Measurements from ENCODE around the gene DYDC1.
"Not testable (repeated sequence)": the region's sequence is repeated elsewhere in the genome, so short reads cannot be mapped to it uniquely, and the experiment has no call there.

The DYDC1 gene

DNA sequence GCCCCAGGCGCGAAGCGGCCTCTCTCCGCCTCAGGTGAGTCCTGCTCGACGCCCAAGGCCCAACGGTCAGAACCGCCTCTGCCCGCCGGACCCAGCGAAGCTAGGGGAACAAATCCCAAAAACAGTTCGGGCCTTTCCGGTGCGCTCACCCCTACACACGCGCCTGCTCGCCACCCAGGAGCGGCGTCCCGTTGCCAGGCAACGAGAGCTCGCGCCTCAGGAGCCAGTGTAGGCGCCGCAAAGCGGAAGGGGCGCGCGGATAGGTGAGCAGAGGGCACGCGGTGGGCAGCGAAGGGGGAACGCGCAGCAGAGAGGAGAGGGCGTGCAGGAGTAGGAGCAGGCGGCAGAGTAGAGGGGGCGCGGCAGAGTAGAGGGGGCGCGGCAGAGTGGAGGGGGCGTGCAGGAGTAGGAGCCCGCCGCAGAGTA lies at the start of gene DYDC1, which contains the start of gene DYDC2:
TSS of gene DYDC1 (minus strand) at position 193 of the 426 bp plus-strand sequence. CDS start 4,154 bp downstream, outside the sequence.
TSS of gene DYDC2 (plus strand) at position 219 of the 426 bp plus-strand sequence. CDS start 5,663 bp downstream, outside the sequence.
- peak; percentile 31 for DNase-seq

DNA sequence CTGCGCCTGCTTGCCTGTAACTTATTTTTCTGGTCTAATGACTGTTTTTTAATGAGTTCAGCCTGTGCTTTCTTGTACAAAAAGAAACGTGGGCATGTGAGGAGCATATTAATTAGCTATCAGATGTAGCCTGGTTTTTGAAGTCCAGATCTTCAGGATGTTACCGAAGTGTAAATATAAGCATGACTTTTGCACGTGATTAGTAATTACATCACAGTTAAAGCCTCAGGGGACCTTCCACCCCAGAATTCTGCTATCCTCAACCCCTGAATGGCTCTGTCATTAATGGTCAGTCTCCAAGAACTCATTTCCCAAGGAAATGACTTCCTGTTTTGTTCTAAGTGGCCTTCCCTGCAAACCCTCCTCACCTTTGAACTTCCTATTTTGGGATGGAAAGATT lies 49.6 kb upstream of the DYDC1 start:
- DNase-seq = no peak

DNA sequence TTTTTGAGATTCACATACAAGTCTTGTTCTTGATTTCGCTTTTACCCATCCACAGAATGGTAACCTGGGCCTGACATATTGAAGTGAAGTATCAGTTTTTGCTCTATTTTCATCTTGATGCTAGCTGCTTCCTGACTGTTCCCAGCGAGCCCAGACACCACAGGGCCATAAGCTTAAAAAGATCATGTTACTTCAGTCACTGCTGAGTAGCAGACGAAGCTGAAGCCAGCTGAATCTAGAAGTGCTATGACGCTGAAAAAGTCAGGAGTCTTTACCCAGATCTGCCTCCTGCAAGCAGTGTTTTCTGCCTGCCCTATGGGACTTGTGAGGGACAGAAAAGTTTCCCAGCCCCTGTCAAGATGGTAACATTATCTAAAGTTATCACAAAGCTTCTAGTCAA lies 49.1 kb upstream of the DYDC1 start:
- DNase-seq = no peak

DNA sequence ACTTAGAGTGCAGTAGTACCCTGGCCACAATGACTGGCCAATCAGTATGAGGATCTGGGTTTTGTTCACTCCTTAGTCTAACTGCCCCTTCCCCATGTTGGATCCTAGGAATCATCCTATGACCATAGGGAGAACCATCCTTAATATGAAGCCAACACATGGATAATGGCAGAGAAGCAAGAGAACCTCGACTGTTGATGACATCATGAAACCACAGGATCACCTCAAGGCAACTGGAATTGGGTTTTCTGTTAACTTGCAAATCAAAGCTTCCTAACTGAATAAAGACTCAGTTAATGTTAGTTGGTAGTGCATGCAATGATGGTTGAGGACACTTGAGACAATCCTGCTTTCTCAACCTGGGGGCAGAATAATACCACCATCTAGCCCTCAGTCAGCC lies 48.5 kb upstream of the DYDC1 start:
- no peak for DNase-seq

DNA sequence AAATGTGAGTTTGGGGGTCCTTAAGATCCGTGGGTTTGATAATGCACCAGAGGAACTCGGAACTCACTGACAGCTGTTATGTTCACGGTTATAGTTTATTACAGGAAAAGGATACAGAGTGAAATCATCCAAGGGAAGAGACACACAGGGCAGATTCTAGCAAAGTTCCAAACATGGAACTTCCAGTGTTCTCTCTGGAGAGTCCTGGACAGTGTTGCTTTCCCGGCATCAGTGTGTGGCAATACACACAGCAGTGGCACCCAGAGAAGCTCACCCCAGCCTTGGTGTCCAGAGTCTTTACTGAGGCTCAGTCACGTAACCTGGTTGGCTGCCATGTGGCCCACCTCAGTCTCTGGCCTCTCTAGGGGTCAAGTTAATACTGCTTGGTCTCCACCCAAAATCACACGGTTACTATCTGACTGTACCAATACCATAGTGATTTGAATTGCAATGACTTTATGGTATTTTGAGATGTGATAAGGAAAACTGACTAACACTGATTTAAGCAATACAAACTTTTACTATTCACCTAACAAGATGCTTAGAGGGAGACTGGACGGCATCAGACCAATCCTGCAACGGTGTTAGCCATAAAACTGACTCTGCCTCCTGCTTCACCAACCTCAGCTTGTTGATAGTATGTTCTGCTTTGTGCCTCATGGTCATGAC lies 43.7 kb upstream of the DYDC1 start:
- no peak for DNase-seq

DNA sequence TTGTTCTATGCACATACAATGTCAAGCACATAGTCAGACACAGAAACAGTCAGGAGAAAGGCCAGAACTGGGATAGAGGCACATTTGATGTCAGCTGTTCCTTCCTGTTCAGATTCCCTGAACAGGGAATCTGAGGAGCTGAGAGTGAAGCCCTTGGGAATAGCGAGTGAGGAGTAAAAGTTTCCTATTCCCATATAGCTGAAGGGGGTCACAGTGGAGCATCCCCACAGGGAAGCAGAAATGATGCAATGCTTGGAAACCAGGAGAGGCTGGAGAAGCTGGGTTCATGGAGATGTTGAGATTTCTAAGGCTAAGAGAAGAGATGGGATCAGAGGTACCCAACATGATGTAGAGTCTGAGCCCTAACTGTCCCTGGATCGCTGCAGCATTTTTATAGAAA lies 40.5 kb upstream of the DYDC1 start:
- no peak for DNase-seq

DNA sequence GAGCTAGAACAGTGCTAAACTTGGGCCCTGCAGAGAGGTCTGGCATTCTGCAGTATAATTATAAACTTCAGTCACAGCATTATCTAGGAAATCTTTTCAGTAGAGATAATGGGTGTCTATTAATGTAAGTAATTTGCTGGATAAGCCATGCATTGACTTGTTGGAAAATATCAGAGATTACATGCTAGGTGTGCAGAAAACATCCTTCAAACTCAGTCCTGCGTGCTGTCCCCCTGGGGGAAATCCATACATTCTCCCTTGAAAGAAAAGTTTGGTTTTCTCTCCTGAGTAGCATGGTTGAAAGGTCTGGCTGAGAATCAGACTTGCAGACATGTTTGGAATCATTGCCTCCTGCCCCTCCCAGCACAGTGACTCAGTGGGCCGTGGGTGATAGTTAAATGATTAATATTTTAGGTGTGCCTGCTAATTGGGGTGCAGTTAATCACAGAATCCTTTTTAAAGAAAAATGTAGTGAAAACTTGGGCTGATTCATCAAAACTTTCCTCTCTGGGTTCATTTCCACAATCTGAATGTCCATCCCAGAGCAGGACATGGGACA lies 37.9 kb upstream of the DYDC1 start:
- DNase-seq = no peak

DNA sequence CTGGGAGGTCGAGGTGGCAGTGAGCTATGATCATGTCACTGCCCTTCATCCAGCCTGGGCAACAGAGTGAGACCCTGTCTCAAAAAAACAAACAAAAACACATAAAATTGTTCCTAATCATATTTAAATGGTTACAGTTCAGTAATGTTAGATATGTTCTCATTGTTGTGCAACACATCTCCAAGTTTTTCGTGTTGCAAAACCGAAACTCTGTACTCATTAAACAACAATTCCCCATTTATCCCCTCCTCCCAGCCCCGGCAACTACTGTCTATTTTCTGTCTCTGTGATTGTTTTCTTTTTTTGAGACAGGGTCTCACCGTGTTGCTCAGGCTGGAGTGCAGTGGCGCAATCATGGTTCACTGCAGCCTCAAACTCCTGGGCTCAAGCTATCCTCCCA lies 35.7 kb upstream of the DYDC1 start:
- DNase-seq = no peak

DNA sequence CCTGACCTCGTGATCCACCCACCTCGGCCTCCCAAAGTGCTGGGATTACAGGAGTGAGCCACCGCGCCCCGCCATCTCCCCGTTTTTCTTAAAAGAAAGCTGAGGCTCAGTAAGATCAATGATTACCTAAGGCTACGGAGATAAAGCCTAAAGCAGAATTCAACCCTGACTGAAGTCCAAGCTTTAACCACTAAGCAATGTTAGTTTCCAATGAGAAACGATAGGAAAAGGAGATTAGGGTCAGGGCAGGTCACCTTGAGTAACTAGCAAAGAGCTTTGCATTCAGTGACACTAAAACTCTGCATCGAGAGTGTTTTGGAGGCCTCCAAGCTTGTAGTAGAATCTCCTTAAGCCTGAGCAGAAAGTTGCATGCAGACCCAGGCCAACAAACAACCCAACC lies 34.2 kb upstream of the DYDC1 start:
- no peak for DNase-seq

DNA sequence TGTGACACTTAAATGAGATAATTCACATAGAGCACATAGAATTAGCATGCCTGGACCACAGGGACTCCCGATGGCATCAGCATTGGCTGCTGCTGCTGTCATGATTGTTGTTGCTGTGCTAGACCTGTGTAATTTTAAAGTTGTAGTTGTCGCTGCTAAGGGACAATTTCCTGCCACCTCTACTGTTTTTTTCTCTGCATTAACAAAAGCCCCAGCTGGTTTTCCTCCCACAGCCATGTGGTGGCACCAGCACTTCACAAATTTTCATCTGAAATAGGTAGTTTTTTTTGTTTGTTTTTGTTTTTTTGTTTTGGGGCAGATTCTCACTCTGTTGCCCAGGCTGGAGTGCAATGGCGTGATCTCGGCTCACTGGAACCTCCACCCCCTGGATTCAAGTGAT lies 26.4 kb upstream of the DYDC1 start:
- DNase-seq = peak; percentile 50

DNA sequence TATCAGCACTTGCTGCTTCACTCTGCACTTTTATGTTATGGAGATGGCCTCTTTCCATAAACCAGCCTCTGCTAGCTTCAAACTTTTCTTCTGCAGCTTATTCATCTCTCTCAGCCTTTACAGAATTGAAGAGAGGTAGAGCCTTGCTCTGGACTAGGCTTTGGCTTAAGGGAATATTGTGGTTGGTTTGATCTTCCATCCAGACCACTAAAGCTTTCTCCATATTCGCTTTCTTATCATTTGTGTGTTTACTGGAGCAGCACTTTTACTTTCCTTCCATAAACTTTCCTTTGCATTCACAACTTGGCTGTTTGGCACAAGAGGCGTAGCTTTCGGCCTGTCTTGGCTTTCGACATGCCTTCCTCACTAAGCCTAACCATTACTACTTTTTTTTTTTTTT lies 23.6 kb upstream of the DYDC1 start:
- no peak for DNase-seq

DNA sequence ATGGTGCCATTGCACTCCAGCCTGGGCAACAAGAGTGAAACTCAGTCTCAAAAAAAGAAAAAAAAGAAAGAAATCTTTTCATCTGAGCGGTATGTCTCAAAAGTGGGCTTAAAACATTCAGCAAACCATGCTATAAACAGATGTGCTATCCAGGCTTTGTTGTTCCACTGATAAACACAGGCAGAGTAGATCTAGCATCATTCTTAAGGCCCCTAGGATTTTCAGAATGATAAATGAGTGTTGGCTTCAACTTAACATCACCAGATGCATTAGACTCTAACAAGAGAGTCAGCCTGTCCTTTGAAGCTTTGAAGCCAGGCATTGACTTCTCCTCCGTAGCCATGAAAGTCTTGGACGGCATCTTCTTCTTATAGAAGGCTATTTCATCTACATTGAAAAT lies 23.1 kb upstream of the DYDC1 start:
- DNase-seq = no peak

DNA sequence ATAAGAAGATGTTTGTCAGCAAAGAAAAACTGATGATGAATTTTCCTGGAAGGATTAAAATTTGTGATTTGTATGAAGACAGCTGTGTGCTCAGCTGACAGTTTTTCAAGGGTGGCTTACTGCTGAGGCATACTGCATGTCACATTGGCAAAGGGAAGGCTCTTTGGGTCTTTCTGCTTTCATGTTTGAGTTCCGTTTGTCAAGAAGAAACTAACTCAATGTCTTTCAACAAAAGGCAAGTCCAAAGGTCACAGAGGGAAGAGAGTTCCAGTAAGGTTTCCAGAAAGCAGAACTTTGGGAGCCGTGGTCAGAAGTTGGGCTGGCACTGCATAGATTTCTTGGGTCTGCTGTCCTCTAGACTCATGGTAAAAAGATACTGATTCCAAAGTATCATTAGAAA lies 16.9 kb upstream of the DYDC1 start:
- no peak for DNase-seq

DNA sequence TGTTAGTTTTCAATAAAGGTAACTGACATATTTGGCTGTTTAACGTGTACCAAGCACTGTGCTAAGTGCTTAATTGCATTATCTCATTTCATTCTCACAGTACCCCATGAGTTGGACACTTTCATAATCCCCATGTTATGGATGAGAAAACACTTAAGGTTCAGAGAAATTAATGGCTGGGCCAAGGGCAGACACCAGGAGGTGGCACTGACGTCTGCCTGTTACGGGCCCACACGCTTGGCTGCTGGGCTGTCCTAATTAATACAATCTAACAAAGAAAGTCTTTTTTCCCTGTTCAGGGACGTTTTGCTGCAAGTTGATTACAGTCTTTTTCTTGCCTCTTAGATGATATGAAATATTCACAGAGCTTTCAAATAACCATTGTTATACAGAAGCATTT lies 16.1 kb upstream of the DYDC1 start:
- no peak for DNase-seq

DNA sequence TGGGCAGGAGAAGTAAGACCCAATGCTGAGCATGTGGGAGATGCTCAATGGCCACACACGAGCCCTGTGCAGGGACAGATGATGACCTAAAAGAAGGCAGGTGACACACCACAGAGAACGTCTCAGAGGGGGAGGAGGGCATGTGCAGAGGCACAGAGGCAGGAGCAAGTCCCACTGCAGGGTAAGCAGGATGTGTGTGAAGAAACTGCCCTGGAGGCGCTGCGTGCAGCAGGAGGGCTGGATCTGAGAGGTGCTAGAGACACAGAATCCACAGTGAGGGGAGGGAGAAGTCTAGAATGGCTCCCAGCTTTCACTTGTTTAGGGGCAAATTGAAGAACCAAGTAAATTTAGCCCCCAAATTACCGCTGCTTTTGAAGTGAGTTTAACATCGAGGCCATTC lies 14.9 kb upstream of the DYDC1 start:
- DNase-seq = no peak

DNA sequence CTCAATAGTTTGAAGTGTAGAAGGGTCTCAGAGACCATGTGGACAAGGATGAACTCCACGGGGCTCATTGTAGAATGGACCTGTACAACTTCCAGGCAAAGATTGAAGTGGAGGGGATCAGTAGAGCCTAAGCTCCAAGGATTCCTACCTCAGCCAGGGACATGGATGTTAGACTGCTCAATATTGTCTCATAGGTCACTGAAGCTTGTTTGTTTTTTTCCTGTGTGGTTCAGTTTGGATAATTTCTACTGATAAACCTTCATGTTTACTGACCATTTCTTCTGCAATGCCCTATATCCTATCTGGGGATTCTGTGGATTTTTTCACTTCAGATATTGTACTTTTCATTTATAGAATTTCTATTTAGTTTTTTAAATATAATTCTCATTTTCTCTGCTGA lies 9.0 kb upstream of the DYDC1 start:
- no peak for DNase-seq

DNA sequence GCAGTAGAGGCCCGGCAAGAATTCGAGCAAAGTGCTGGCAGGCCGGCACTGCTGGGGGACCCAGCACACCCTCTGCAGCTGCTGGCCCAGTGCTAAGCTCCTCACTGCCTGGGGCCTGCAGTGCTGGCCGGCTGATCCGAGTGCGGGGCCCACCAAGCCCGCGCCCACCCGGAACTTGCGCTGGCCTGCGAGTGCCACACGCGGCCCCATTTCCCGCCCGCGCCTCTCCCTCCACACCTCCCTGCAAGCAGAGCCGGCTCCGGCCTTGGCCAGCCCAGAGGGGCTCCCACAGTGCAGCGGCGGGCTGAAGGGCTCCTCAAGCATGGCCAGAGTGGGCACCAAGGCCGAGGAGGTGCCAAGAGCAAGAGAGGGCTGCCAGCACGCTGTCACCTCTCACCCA lies 3.1 kb upstream of the DYDC1 start:
- DNase-seq = no peak

DNA sequence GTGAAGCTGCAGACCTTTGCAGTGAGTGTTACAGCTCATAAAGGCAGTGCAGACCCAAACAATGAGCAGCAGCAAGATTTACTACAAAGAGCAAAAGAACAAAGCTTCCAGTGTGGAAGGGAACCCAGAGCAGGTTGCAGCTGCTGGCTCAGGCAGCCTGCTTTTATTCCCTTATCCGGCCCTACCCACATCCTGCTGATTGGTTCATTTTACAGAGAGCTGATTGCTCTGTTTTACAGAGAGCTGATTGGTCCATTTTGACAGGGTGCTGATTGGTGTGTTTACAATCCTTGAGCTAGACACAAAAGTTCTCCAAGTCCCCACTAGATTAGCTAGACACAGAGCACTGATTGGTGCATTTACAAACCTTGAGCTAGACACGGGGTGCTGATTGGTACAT lies 2.4 kb upstream of the DYDC1 start:
- DNase-seq = not testable (repeated sequence)

DNA sequence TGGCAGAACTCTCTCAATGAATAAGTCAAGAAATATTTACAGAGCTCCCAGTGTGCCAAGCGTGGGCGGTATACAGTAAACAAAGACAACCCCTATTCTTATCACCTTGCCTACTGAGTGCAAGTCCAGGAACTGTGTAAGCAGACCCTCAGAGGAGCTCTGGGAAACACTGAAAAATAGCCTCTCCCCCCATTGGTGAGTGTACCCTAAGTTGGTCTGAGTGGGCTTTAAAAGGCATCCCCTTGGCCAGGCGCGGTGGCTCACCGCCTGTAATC lies 1.2 kb upstream of the DYDC1 start:
- no peak for DNase-seq

DNA sequence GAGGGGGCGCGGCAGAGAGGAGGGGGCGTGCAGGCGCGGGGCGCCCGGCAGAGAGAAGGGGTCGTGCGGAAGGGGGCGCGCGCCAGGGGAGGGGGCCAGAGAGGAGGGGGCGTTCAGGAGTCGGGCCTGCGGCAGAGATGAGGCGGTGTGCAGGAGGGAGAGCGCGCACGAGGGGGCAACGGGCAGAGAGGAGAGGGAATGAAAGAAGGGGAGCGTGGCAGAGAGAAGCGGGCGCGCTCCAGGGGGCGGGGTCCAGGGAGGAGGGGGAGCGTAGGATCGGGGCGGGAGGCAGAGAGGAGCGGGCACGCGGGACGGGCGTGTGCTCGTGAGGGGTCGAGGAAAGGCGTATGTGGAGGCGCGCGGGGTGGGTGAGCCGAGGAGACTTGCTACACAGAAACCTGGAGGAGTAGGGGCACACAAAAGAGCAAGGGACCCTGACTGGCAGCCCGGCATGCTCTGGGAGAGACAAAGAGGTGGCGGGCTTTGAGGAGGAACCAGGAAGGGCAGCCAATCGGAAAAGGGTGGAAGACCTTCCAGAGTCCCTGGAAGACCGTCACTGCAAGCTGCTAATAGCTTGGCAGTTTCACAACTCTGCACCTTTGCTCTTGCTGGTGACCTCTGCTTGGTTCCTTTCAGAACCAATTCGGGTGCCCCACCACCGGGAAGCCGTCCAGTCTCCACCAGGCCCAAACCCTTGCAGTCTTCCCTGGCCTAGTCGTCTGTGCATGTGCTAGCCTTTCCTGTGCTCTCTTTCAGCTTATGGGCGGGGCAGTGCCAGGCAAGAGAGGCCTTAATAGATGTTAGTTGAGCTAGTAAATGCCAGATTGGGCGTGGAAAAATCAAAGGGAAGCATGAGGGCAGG lies 665 bp upstream of the DYDC1 start:
- no peak for DNase-seq

DNA sequence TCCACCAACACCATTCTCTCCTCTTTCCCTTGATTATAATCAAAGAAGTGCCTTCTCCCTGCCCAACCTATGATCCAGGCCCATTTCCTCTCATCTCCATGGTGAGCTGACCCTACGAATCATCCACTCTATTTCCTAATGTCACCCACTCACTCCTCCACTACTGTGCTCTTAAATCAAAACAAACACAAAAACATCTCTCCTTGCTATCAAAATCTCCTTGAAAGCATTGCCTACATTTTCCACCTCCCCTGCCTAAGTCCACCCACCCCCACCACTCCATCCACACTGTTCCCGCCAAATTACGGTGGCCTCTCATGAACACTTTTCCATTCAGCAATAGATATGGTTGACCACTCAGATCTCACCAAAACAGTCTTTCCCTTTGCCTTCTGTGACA lies 5.3 kb downstream of the DYDC1 start:
- DNase-seq = no peak

DNA sequence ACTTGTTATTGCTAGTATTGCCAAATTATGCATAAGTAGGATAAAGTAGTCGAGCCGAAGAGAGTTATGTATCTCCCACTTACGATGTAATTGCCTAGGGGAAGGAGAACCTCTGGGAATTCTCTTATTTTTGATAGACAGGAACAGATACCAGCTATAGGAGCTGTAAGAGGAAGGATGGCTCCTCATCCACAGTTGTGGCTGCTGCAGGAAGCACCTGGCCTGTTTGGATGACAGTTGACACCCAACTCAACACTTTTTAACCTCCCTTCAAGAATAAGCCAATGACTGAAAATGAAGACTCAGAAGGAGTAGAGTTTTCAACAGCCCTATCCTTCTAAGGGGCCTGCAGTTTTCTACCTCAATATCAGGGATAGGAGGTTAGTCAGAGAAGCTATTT lies 6.3 kb downstream of the DYDC1 start:
- DNase-seq = no peak

DNA sequence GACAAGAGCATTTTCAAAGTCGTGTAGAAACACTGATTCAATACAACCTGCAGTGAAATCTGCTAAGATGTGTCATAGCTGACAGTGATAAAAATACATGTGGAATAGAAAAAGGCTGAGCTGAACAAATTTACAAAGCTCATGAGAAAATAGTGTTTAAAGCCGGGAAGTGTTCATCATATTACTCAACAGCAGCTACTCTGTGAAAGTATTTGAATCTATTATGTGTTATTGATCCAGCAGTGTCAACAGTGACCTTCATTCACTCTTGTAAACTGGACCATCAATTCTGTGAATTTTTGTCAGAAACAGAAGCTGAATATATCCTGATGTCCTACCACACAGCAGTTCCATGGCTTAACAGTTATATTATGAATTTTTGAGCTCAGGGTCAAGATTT lies 11.6 kb downstream of the DYDC1 start:
- no peak for DNase-seq

DNA sequence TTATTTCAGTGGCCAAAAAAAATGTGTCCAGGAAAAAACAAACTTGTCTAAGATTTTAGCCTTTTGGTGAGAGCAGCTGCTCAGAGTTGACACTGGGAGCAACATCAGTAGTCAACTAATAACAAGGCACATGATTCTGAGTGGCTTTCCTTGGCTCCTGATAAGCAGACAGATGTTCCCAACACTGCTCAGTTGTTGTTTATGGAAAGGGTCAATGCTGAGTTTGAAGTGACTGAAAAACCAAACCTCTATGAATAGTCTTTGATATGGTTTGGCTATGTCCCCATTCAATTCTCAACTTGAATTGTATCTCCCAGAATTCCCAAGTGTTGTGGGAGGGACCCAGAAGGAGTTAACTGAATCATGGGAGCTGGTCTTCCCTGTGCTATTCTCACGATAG lies 12.3 kb downstream of the DYDC1 start:
- DNase-seq = no peak

Data from CD4-positive, alpha-beta T cell treated with Interleukin-15 for 1 hour (primary cell).